Effector memory CD4-positive, alpha-beta T cell (primary cell): Measurements from ENCODE around the gene MYO19.

Experiments used
- DNase-seq, 3 donors: peaks; one replicate each; pipeline ENCODE4 v3.0.0-alpha.2; 2020
- H3K27ac ChIP-seq: 2 replicates; pipeline ENCODE4 v1.7.0; 2013; ENCODE audit warnings: mild to moderate bottlenecking, low read length, moderate library complexity; ENCODE audit not compliant: insufficient read depth, poor library complexity, severe bottlenecking
- H3K27me3 ChIP-seq: replicated peaks from 2 replicates; pipeline ENCODE4 v1.7.0; 2013; ENCODE audit warnings: mild to moderate bottlenecking, low read length; ENCODE audit not compliant: insufficient read depth, control insufficient read depth, poor library complexity, severe bottlenecking
- H3K36me3 ChIP-seq: 2 replicates; pipeline ENCODE4 v1.7.0; 2013; ENCODE audit warnings: mild to moderate bottlenecking, low read length, moderate library complexity; ENCODE audit not compliant: control insufficient read depth, insufficient read depth
- H3K4me1 ChIP-seq: 2 replicates; pipeline ENCODE4 v1.7.0; 2013; ENCODE audit warnings: low read length, mild to moderate bottlenecking; ENCODE audit not compliant: control insufficient read depth, insufficient read depth, poor library complexity, severe bottlenecking
- H3K4me3 ChIP-seq: 2 replicates; pipeline ENCODE4 v1.7.0; 2013; ENCODE audit warnings: low read length, low read depth, mild to moderate bottlenecking; ENCODE audit not compliant: insufficient read depth, poor library complexity, severe bottlenecking
- H3K9me3 ChIP-seq: 2 replicates; pipeline ENCODE4 v1.7.0; 2013; ENCODE audit warnings: mild to moderate bottlenecking, low read length, moderate library complexity; ENCODE audit not compliant: control insufficient read depth

MYO19 gene

GRCh38 chr17:36533935-36534839, 481 bp downstream of the MYO19 start:
- DNase-seq = peak in 1 of 3 donors; percentile 45
- no peaks in the 10 kb centered on the region for H3K9me3 ChIP-seq
- H3K27me3 ChIP-seq = no peaks in the 10 kb centered on the region
- peaks cover 13% of the 10 kb centered on the region for H3K36me3 ChIP-seq
- H3K27ac ChIP-seq = peak overlapping the region; percentile 92
- H3K4me3 ChIP-seq = peak overlapping the region; percentile 96
- no peaks in the 10 kb centered on the region for H3K4me1 ChIP-seq

- Histone ChIP-seq H3K4me3 (no peak overlapping the region), H3K27me3 (no peaks in the 10 kb centered on the region), H3K36me3 (peaks cover 11% of the 10 kb centered on the region), H3K27ac (no peak overlapping the region), H3K4me1 (no peaks in the 10 kb centered on the region), H3K9me3 (no peaks in the 10 kb centered on the region)
- DNase-seq = no peak
Observed at GRCh38 chr17:36532435-36532975, 2.2 kb downstream of the MYO19 start.

- Histone ChIP-seq H3K4me3 (no peak overlapping the region), H3K27ac (no peak overlapping the region), H3K9me3 (no peaks in the 10 kb centered on the region), H3K36me3 (peaks cover 20% of the 10 kb centered on the region), H3K4me1 (no peaks in the 10 kb centered on the region), H3K27me3 (no peaks in the 10 kb centered on the region)
- DNase-seq = no peak
Observed at GRCh38 chr17:36529121-36529520, 5.5 kb downstream of the MYO19 start.

GRCh38 chr17:36527621-36528250, 6.9 kb downstream of the MYO19 start:
- Histone ChIP-seq H3K4me3 (no peak overlapping the region), H3K36me3 (peaks cover 20% of the 10 kb centered on the region), H3K9me3 (no peaks in the 10 kb centered on the region), H3K27ac (no peak overlapping the region), H3K27me3 (no peaks in the 10 kb centered on the region), H3K4me1 (no peaks in the 10 kb centered on the region)
- no peak for DNase-seq

- no peak overlapping the region for H3K4me3 ChIP-seq
- H3K27ac ChIP-seq = no peak overlapping the region
- H3K4me1 ChIP-seq = no peaks in the 10 kb centered on the region
- no peaks in the 10 kb centered on the region for H3K9me3 ChIP-seq
- no peaks in the 10 kb centered on the region for H3K27me3 ChIP-seq
- no peak for DNase-seq
- H3K36me3 ChIP-seq = peaks cover 19% of the 10 kb centered on the region
Observed at GRCh38 chr17:36525888-36526287, 8.8 kb downstream of the MYO19 start.

GRCh38 chr17:36525113-36525512, 9.6 kb downstream of the MYO19 start:
- Histone ChIP-seq H3K4me3 (no peak overlapping the region), H3K36me3 (peaks cover 25% of the 10 kb centered on the region), H3K27ac (no peak overlapping the region)

GRCh38 chr17:36524428-36524876, 10.2 kb downstream of the MYO19 start:
- no peaks in the 10 kb centered on the region for H3K9me3 ChIP-seq
- H3K4me3 ChIP-seq = no peak overlapping the region
- no peak for DNase-seq
- H3K27me3 ChIP-seq = no peaks in the 10 kb centered on the region
- H3K4me1 ChIP-seq = no peaks in the 10 kb centered on the region
- H3K27ac ChIP-seq = no peak overlapping the region
- H3K36me3 ChIP-seq = peaks cover 25% of the 10 kb centered on the region

More at GRCh38 chr17:36525113-36525512, 9.6 kb downstream of the MYO19 start:
- H3K9me3 ChIP-seq = no peaks in the 10 kb centered on the region
- DNase-seq = no peak
- H3K4me1 ChIP-seq = no peaks in the 10 kb centered on the region
- H3K27me3 ChIP-seq = no peaks in the 10 kb centered on the region

GRCh38 chr17:36523113-36523512, 11.6 kb downstream of the MYO19 start:
- no peak overlapping the region for H3K27ac ChIP-seq
- H3K4me1 ChIP-seq = no peaks in the 10 kb centered on the region
- H3K4me3 ChIP-seq = no peak overlapping the region
- no peaks in the 10 kb centered on the region for H3K9me3 ChIP-seq
- no peak for DNase-seq
- H3K27me3 ChIP-seq = no peaks in the 10 kb centered on the region
- peaks cover 25% of the 10 kb centered on the region for H3K36me3 ChIP-seq

- no peaks in the 10 kb centered on the region for H3K9me3 ChIP-seq
- peaks cover 12% of the 10 kb centered on the region for H3K36me3 ChIP-seq
Observed at GRCh38 chr17:36515837-36516236, 18.8 kb downstream of the MYO19 start.

GRCh38 chr17:36514856-36515255, 19.8 kb downstream of the MYO19 start:
- no peak overlapping the region for H3K27ac ChIP-seq

More at GRCh38 chr17:36515837-36516236, 18.8 kb downstream of the MYO19 start:
- no peak overlapping the region for H3K27ac ChIP-seq
- DNase-seq = no peak
- H3K27me3 ChIP-seq = no peaks in the 10 kb centered on the region
- no peaks in the 10 kb centered on the region for H3K4me1 ChIP-seq
- no peak overlapping the region for H3K4me3 ChIP-seq

More at GRCh38 chr17:36514856-36515255, 19.8 kb downstream of the MYO19 start:
- Histone ChIP-seq H3K9me3 (no peaks in the 10 kb centered on the region), H3K4me3 (no peak overlapping the region), H3K27me3 (no peaks in the 10 kb centered on the region), H3K4me1 (no peaks in the 10 kb centered on the region), H3K36me3 (peaks cover 11% of the 10 kb centered on the region)
- DNase-seq = no peak
